HG03135 (cell line): ENCODE measurements around the gene GPN3.
A peak's percentile ranks its signal among the peaks of the same experiment; 100 is the strongest.
"Not testable (repeated sequence)": the region's sequence is repeated elsewhere in the genome, so short reads cannot be mapped to it uniquely, and the experiment has no call there.

Experiments
- ATAC-seq: cut with Tn5 transposase; IDR thresholded peaks from one replicate; pipeline ENCODE4 v1.9.1; 2021; ENCODE audit warnings: mild to moderate bottlenecking, moderate library complexity; ENCODE audit not compliant: unreplicated experiment

Gene GPN3

GRCh38 chr12:110468214-110469048 is at the start of gene GPN3, which contains the start of gene FAM216A:
Gene GPN3, minus strand, starts transcription at chr12:110468257. Its CDS starts 54 bp downstream, at chr12:110468203.
Gene FAM216A, plus strand, starts transcription at chr12:110468845. Its CDS starts 31 bp downstream, at chr12:110468876.
- ATAC-seq, result peak; percentile 72

- no peak for ATAC-seq
Observed at GRCh38 chr12:110516995-110517394, 48.9 kb upstream of the GPN3 start.

- ATAC-seq, result no peak
Observed at GRCh38 chr12:110514363-110514762, 46.3 kb upstream of the GPN3 start.

- no peak for ATAC-seq
Observed at GRCh38 chr12:110513842-110514241, 45.8 kb upstream of the GPN3 start.

- ATAC-seq, result no peak
Observed at GRCh38 chr12:110508071-110508586, 40.1 kb upstream of the GPN3 start.

- no peak for ATAC-seq
Observed at GRCh38 chr12:110505332-110505731, 37.3 kb upstream of the GPN3 start.

GRCh38 chr12:110503432-110503831 is 35.4 kb upstream of the GPN3 start:
- no peak for ATAC-seq

- ATAC-seq, result peak; percentile 90
Observed at GRCh38 chr12:110501752-110502738, 34.0 kb upstream of the GPN3 start, which contains the start of the genes RAD9B and VPS29. Gene RAD9B, plus strand, starts transcription at chr12:110502331. Its CDS starts 7 bp downstream, at chr12:110502338. Gene VPS29, minus strand, starts transcription at chr12:110502111. Its CDS starts 60 bp downstream, at chr12:110502051.

- peak; percentile 3 for ATAC-seq
Observed at GRCh38 chr12:110501399-110501751, 33.3 kb upstream of the GPN3 start.

- no peak for ATAC-seq
Observed at GRCh38 chr12:110498984-110499706, 31.1 kb upstream of the GPN3 start.

GRCh38 chr12:110475426-110475825 is 7.4 kb upstream of the GPN3 start:
- ATAC-seq, result no peak

- no peak for ATAC-seq
Observed at GRCh38 chr12:110467847-110468213, 227 bp downstream of the GPN3 start.

GRCh38 chr12:110466791-110467190 is 1.3 kb downstream of the GPN3 start:
- ATAC-seq, result no peak

GRCh38 chr12:110465765-110466164 is 2.3 kb downstream of the GPN3 start:
- ATAC-seq, result not testable (repeated sequence)

GRCh38 chr12:110465024-110465423 is 3.0 kb downstream of the GPN3 start:
- no peak for ATAC-seq

GRCh38 chr12:110461189-110461588 is 6.9 kb downstream of the GPN3 start:
- ATAC-seq, result not testable (repeated sequence)

GRCh38 chr12:110458756-110459155 is 9.3 kb downstream of the GPN3 start:
- ATAC-seq, result no peak

GRCh38 chr12:110453569-110454296 is 14.3 kb downstream of the GPN3 start:
- no peak for ATAC-seq

GRCh38 chr12:110451263-110451662 is 16.8 kb downstream of the GPN3 start:
- ATAC-seq, result no peak
